ENCODE results near the gene MCRS1.

MCRS1 gene

DNA sequence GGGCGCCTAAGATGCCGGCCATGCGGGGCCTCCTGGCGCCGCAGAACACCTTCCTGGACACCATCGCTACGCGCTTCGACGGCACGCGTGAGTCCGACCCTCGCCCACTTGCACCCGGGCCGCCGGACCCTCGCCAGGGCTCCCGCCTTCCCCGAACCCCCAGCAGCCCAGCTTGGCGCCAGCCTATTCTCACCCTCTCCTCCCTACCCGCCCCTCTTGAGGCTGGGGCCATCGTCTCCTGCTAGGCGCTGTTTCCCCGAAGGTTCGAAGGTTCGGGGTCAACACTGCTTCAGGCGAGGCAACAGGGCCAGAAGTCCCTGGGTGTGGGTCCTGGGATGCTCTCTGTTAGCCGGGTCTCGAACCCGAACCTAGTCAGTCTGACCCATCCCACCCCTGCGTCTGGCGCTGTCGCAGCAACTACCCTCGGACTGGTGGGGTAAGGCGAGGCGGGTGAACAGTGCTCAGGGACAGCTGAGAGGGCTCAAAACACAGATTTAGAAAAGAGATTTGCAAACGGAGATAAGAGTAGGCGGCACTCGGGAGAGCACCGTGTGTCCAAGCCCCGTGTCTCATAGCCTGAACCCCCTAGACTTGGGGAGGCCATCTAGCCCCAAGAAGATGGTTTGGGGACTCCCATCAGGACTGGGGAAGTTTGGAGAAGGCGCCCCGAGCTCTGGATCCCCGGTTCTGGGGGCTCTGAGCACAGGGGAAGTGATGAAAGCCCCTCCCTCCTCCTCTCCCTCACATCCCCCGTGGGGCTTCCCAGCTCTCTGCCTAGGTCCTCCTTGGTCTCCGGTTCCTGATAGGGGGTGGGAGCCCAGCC is 28.3 kb downstream of the MCRS1 start:
- no peak for TF ChIP-seq CTCF (conservative IDR thresholded peaks at IDR 0.05; ENCODE audit: low read length)
- DNase-seq (ENCODE audit: low read depth) = no peak

GRCh38 chr12:49538510-49539403 is 29.2 kb downstream of the MCRS1 start, which contains the start of gene KCNH3:
KCNH3 (plus strand) TSS chr12:49539030; CDS start chr12:49539417, 387 bp downstream.
- TF ChIP-seq CTCF (conservative IDR thresholded peaks at IDR 0.05; ENCODE audit: low read length) = no peak
- H3K4me3 ChIP-seq (ENCODE audit: low read length) = peak within 1 kb of the TSS; percentile 24
- peak; percentile 49 for DNase-seq (ENCODE audit: low read depth)

More for the DNA sequence above, 28.3 kb downstream of the MCRS1 start:
- H3K4me3 ChIP-seq (ENCODE audit: low read length) = no peak overlapping the region

- peak overlapping the region; percentile 35 for H3K4me3 ChIP-seq (ENCODE audit: low read length)
- TF ChIP-seq CTCF (conservative IDR thresholded peaks at IDR 0.05; ENCODE audit: low read length) = no peak
- DNase-seq (ENCODE audit: low read depth) = no peak
Observed at GRCh38 chr12:49537752-49538509, 30.0 kb downstream of the MCRS1 start.

- DNase-seq (ENCODE audit: low read depth) = no peak
- no peak for TF ChIP-seq CTCF (conservative IDR thresholded peaks at IDR 0.05; ENCODE audit: low read length)
- H3K4me3 ChIP-seq (ENCODE audit: low read length) = peak overlapping the region; percentile 35
Observed at GRCh38 chr12:49537231-49537751, 30.7 kb downstream of the MCRS1 start.

DNA sequence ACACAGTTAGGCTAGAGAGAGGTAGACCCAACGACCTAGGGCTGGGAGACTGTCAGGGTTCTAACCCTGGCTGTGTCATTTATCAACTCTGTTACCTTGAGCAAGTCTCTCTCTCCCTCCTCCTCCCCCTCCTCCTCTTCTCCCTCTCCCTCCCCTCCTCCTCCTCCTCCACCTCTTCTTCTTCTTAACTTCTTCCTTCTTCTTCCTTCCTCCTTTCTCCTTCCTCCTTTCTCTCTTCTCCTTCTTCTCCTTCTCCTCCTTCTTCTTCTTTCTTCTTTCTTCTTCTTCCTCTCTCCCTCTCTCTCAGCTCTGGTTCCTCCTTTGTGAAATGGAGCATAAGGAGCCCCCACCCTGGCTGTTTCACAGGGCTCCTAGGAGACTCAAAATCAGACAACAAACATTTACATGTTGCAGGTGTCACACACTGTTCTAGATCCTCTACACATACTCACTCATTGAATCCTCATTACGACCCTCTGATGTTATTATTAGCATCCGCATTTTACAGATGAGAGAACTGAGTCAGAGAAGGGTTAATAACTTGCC is 31.3 kb downstream of the MCRS1 start:
- H3K4me3 ChIP-seq (ENCODE audit: low read length) = no peak overlapping the region
- no peak for TF ChIP-seq CTCF (conservative IDR thresholded peaks at IDR 0.05; ENCODE audit: low read length)
- DNase-seq (ENCODE audit: low read depth) = no peak

- DNase-seq (ENCODE audit: low read depth) = no peak
- no peak for TF ChIP-seq CTCF (conservative IDR thresholded peaks at IDR 0.05; ENCODE audit: low read length)
- no peak overlapping the region for H3K4me3 ChIP-seq (ENCODE audit: low read length)
Observed at GRCh38 chr12:49535921-49536525, 31.9 kb downstream of the MCRS1 start.

Measured in AG10803 (cell line).